Type B pancreatic cell (in vitro differentiated cells): Measurements from ENCODE around the gene ASTN1. TPM values are rescaled to one million over a fixed set of nuclear protein-coding genes. Genes with fewer than 3 reads are reported as not detected.

Experiments used
- DNase-seq: peaks from one replicate; pipeline ENCODE4 v3.0.0; 2021; ENCODE audit warnings: mixed read lengths; ENCODE audit not compliant: unreplicated experiment; ENCODE audit errors: extremely low spot score
- H3K27ac Mint-ChIP-seq: 2 replicates; pipeline ENCODE4 v1.8.0; 2021; ENCODE audit warnings: mild to moderate bottlenecking, mixed read lengths
- H3K27me3 Mint-ChIP-seq: 2 replicates; pipeline ENCODE4 v1.8.0; 2021; ENCODE audit warnings: mixed read lengths
- H3K36me3 Mint-ChIP-seq: 2 replicates; pipeline ENCODE4 v1.8.0; 2021; ENCODE audit warnings: mixed read lengths
- H3K4me1 Mint-ChIP-seq: one replicate; pipeline ENCODE4 v1.8.0; 2021; ENCODE audit warnings: mixed read lengths; ENCODE audit not compliant: unreplicated experiment
- H3K4me3 Mint-ChIP-seq: 2 replicates; pipeline ENCODE4 v1.8.0; 2021; ENCODE audit warnings: mild to moderate bottlenecking, mixed read lengths
- H3K9me3 Mint-ChIP-seq: 2 replicates; pipeline ENCODE4 v1.8.0; 2021; ENCODE audit warnings: mixed read lengths
- CTCF ChIP-seq: fragments of 200-600 bp; sonication (generic); conservative IDR thresholded peaks from 2 replicates; pipeline ENCODE4 v1.5.0; 2021; ENCODE audit warnings: antibody characterized with exemption, mild to moderate bottlenecking
- total RNA-seq: library from RNA; stranded (reverse); gene quantifications from 2 replicates; pipeline ENCODE4 v1.2.1, GENCODE V29; 2021; ENCODE audit warnings: low replicate concordance

The ASTN1 gene
- total RNA-seq, 1 donor from 2014 or later = 24.9 TPM

GRCh38 chr1:176878750-176879536, 285.6 kb downstream of the ASTN1 start:
- Mint-ChIP-seq H3K36me3 (no peaks in the 10 kb centered on the region), H3K4me3 (no peak overlapping the region), H3K9me3 (no peaks in the 10 kb centered on the region), H3K27ac (no peak overlapping the region), H3K4me1 (no peaks in the 10 kb centered on the region), H3K27me3 (no peaks in the 10 kb centered on the region)
- DNase-seq = no peak
- TF ChIP-seq CTCF = no peak

DNA sequence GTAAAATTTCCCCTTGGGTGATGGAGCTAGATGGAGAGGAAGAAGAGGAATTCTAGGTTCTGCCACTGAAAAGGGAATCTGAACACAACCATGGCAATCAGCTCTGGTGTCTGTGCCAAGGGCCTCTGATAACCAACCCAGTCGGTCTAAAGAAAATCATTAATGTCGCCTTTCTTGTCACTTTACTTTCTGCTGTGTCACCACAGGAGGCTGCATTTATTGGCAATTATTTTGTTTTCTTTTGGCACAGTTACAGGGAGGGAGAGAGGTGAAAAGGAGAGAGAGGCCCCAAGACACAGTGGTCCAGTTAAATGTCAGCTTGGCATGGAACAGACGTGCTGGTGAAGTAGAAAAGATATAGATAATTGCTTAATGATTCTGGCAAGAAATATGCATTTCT, 287.0 kb downstream of the ASTN1 start:
- H3K4me3 Mint-ChIP-seq = no peak overlapping the region
- H3K9me3 Mint-ChIP-seq = no peaks in the 10 kb centered on the region
- no peaks in the 10 kb centered on the region for H3K36me3 Mint-ChIP-seq
- no peak overlapping the region for H3K27ac Mint-ChIP-seq
- no peaks in the 10 kb centered on the region for H3K27me3 Mint-ChIP-seq
- no peak for TF ChIP-seq CTCF
- H3K4me1 Mint-ChIP-seq = no peaks in the 10 kb centered on the region
- no peak for DNase-seq

- Mint-ChIP-seq H3K4me3 (no peak overlapping the region), H3K27me3 (no peaks in the 10 kb centered on the region), H3K36me3 (no peaks in the 10 kb centered on the region), H3K9me3 (no peaks in the 10 kb centered on the region), H3K4me1 (no peaks in the 10 kb centered on the region), H3K27ac (no peak overlapping the region)
- TF ChIP-seq CTCF = no peak
- DNase-seq = no peak
These were observed 287.5 kb downstream of the ASTN1 start for GRCh38 chr1:176876966-176877515.

GRCh38 chr1:176869577-176869976, 294.9 kb downstream of the ASTN1 start:
- no peaks in the 10 kb centered on the region for H3K27me3 Mint-ChIP-seq
- H3K27ac Mint-ChIP-seq = no peak overlapping the region
- DNase-seq = no peak
- TF ChIP-seq CTCF = no peak
- H3K9me3 Mint-ChIP-seq = no peaks in the 10 kb centered on the region
- no peak overlapping the region for H3K4me3 Mint-ChIP-seq
- H3K4me1 Mint-ChIP-seq = no peaks in the 10 kb centered on the region
- H3K36me3 Mint-ChIP-seq = peaks cover 5% of the 10 kb centered on the region

GRCh38 chr1:176866011-176866714, 298.3 kb downstream of the ASTN1 start:
- no peaks in the 10 kb centered on the region for H3K4me1 Mint-ChIP-seq
- no peak for DNase-seq

More at GRCh38 chr1:176866011-176866714, 298.3 kb downstream of the ASTN1 start:
- TF ChIP-seq CTCF = no peak
- H3K9me3 Mint-ChIP-seq = no peaks in the 10 kb centered on the region
- no peak overlapping the region for H3K27ac Mint-ChIP-seq
- no peak overlapping the region for H3K4me3 Mint-ChIP-seq
- peaks cover 8% of the 10 kb centered on the region for H3K36me3 Mint-ChIP-seq
- H3K27me3 Mint-ChIP-seq = peaks cover 3% of the 10 kb centered on the region
